GM19395 (cell line): ENCODE results near the gene SNX25.
"Not testable (repeated sequence)": the region's sequence is repeated elsewhere in the genome, so short reads cannot be mapped to it uniquely, and the experiment has no call there.

Experiments
- ATAC-seq: cut with Tn5 transposase; IDR thresholded peaks from one replicate; pipeline ENCODE4 v1.9.1; 2021; ENCODE audit warnings: mild to moderate bottlenecking, moderate library complexity; ENCODE audit not compliant: unreplicated experiment

The SNX25 gene

DNA sequence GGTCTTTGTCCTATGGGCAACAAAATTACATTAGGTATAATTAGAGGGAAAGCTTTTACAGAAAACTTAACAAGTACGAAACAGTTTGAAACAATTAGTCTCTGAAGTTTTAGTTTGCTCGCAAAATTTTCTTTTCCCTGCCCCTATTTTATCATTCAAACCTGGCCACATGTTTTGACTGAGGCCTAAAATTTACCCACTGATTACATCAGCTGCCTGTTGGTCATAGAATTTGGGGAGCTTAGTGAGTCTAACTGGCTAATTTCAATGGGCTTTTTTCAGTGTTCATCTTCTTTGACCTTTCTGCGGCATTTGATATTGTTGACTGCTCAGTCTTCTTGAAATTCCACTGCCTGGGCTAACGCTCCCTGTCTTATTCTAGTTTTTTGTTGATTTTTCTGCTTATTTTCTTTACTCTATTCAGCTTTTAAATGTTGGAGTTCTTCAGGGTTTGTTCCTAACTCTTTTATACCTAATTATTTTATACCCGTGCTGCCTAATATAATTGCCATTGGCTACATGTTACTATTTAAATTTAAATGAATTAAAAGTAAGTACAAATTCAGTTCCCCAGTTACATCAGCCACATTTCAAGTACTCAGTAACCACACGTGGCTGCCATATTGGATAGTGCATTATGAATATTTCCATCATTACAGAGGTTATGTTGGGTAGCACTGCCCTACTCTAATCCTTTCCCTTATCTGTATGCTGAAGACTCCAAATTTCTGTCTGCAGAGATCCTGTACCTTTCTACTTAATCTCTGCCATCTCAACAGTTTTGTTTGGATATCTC, 87.5 kb downstream of the SNX25 start:
- no peak for ATAC-seq

DNA sequence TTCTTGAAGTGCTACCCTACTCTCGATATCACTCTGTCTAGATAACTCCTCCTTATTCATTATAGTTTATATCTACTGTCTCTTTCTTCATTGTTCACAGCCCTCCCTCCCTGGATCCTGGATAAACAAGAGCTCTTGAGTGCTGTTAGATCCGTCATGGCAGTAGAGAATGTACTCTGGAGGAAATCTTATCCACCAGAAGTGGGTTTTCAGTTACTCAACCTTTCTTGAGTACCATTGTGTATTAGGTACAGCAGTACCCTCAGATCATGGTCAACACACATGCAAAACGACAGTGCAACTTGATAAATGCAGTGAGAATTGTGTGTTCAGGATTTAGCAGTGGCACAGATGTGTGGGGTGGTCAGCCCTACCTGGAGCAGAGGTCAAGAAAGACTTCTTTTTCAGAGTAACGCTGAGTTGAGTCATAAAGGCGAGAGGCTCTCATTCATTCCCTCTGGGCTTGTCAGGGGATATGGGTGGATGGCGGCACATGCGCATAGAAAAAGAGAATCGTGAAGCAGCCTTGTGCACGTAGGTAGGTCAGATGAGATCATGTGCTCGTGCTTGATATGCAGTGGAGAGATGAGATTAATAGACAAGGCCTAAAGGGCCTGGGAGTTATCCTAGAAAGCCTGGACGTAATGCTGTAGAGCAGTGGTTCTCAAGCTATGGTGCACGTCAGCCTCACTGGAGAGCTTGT, 89.5 kb downstream of the SNX25 start:
- ATAC-seq: no peak

DNA sequence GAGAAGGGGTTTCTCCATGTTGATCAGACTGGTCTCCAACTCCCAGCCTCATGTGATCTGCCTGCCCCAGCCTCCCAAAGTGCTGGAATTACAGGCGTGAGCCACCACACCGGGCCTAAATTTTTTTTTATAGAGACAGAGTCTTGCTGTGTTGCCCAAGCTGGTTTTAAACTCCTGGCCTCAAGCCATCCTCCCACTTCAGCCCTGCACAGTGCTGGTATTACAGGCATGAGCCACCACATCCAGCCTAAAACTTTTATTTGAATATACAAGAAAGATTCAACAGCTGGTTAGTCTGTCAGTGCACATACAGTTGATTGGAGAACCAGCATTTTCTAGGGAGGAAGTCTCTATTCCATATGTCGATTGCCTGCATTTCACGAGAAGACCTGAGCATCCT, 95.1 kb downstream of the SNX25 start:
- ATAC-seq: no peak

DNA sequence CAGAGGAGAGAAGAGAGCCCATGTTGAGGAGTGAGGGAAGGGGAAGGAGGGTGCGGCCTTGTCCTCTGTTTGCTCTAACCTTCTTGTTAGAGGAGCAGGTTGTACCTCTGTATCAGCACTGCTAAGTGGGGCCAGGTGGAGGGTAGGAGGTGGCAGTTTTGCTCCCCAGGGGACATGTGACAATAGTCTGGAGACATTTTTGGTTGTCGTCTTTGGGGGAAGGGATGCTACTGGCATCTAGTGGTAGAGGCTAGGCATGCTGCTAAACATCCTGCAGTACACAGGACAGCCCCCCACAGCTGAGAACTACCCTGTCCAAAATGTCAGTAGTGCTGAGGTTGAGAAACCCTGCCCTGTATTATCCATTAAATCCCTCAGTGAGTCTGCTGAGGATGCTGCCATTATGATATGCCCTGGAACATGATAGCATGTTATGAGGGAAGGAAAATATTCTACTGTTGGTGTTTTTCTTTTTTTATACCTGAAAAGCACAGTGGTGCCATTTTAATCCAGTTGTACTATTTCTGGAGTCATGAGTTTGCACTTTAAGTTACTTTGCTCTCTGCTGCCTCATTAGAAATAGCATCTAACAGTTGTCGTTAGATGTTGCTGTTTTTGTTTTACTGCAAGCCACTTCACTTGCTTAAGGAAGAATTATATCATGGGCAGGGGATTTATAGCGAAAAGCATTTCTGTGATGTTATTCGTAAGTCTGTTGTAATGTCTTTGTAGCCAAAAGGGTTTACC, 95.7 kb downstream of the SNX25 start:
- ATAC-seq: peak; percentile 40

DNA sequence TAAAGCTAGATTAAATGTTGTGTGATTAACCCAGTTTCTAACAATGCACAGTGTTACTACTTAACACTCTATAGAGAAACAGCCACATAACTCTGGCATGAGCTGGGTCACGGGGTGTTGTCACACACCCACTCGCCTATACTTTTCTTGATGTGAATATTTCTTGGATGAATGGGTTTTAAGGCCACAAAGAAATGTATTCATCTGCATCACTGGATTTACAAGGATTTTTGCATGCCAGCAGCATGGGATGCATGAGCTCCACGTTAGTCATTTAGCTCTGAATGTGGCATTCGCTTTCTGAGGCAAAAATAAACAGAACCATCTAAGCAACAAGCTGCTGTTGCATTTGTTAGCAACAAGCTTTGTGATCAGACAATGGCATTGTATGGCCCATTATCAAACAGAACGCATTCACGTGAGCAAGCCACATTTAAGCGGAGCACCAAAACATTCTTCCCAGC, 96.6 kb downstream of the SNX25 start:
- ATAC-seq: no peak

DNA sequence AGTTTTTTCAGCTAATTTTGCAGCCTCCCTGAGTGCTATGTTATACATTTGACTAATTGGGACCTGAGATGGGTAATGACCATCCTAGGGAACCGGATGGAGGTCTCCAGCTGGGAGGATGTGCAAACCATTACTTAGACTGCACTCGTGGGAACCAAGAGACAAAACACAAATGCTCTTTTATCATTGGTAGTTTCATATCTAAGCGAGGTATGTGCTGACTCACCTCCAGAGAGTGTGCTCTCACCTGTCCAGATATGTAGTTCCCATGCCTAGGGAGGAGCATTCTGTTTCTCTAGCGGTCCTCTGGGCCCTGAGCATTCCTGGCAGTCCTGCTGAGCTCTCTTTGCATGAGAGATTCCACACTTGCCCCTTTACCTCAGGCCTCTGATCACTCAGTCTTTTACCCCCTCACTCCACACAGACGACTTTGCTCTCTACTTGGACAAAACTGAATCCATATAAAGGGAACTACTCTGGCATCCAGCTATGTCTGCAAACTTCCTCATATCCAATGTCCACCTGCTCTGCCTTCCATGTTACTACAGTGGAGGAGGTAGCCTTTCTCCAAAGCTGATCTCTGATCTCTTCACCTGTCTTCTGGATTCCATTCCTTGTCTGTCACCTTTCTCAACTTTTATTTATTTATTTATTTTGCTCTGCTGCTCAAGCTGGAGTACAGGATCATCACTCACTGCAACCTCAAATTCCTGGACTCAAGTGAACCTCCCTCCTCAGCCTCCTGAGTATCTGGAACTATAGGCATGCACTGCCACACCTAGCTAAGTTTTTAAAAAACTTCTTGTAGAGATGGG, 97.9 kb downstream of the SNX25 start:
- peak; percentile 72 for ATAC-seq

DNA sequence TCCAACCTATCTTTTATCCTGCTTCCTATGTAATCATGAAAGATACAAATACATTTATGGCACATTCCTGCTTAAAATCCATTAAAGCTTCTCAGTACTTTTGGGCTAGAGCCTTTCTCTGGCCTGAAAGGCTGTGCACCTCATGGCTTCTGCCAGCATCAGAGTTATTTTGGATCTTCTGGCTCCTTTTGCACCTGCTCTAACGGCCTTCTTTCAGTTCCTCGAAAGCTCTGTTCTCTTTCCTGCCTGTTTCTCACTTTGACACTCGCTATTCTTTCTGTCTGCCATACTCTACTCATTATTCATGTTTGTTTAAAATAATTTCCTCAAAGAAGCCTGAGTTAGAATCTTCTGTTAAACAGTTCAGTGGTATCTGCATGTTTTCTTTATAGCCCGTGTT, 100.4 kb downstream of the SNX25 start:
- peak; percentile 56 for ATAC-seq

DNA sequence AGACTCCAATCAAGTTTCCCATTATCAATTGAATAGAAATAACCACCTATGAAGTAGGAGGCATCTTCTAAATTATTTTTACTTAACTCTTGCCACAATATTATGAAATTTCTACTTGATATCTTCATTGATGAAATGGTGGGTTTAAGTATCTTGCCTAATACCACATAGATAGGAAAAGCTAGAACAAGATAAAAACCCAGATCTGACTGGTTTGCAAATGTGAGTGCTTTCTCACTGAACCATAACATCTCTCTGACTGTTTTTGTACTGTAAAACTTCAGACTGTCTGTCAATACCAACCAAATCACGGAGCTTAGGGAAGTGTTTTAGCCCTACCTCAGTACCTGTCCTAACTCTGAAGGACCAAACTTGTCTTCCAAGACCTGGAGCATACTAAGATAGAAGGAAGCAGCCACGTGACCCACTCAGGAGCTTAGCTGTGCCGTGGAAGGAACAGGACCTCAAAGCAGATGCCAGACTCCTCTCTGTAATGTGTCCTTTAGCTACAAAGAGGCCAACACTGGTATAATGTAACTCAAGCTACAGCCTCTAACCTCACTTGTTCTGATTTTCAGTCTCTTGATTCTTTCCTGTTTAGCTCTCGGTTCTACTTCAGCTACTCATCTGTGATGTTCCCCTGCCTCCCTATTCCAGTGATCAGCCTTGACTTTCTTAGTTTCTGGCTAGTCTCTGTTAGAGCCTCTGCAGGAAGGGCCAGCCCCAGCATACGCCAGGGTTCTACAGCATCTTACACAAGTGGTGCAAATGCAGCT, 101.9 kb downstream of the SNX25 start:
- ATAC-seq: peak; percentile 40

DNA sequence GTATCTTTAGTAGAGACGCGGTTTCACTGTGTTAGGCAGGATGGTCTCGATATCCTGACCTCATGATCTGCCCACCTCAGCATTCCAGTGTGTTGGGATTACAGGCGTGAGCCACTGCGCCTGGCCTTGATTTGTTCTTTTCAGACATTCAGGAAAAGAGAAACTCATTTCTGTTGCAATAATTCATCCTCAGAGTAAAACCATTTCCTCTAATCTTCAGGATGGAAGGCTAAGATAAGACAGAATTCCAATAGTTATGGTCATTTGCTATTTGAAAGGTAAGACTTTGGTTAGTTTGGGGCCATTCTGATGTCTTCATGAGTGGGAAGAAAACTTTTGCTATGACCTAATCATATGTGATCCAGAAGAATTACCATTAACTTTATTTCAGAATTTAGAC, 103.3 kb downstream of the SNX25 start:
- ATAC-seq: no peak

DNA sequence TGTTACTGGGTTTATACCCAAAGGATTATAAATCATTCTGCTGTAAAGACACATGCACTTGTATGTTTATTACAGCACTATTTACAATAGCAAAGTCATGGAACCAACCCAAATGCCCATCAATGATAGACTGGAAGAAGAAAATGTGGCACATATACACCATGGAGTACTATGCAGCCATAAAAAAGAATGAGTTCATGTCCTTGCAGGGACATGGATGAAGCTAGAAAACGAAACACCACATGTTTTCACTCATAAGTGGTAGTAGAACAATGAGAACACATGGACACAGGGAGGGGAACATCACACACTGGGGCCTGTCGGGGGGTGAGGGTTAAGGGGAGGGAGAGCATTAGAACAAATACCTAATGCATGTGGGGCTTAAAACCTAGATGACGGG, 108.1 kb downstream of the SNX25 start:
- ATAC-seq: not testable (repeated sequence)

DNA sequence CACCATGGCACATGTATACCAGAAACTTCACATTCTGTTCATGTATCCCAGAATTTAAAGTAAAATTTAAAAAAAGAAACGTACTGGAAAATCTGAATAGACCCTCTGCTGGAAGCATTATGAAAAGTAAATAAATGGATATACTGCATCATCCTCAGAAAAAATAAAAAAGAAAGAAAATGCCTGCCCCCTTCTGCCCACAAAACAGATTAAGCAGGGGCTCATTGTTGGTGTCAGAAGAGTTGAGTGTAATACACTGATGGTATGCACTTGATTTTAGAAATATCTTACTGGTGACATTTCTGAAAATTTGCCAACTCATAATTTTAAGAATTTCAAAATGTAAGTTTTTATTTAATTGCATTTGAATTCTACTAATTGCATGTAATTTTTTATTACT, 108.5 kb downstream of the SNX25 start:
- ATAC-seq: no peak

DNA sequence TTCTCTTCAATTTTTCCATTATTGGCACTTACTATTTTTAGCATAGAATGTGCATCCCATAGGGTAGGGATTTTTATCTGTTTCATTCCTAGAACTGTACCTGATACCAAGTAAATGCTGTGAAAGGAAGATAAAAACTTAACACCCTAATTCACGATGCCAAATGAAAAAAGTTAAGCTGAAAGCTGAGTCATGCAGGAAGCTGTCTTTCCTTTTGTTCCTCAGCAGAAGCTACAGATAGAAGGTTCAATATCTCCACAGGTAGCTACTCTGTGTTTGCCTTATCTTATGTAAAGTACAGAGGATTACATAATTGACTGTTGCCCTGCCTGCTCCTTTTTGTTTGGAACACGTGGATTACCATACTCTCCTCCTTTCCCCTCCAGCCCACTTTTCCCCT, 109.3 kb downstream of the SNX25 start:
- no peak for ATAC-seq

DNA sequence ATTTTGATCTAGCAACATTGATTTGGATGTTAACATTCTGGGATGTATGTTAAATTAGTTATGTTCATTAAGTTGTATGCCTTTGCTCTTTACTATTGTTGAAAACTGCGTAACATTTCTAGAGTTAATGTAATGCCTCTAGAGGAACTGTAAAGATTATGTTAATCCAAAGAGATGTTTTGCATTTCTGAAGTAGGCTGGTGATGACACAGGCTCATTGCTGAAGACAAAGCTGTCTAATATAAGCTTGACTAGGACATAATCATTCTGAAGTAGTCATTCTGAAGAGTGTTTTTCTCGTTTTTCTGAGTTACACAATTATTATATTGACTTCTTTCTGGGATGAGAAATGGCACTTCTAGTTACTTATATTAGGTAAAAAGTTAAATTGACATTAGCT, 113.4 kb downstream of the SNX25 start:
- ATAC-seq: no peak

DNA sequence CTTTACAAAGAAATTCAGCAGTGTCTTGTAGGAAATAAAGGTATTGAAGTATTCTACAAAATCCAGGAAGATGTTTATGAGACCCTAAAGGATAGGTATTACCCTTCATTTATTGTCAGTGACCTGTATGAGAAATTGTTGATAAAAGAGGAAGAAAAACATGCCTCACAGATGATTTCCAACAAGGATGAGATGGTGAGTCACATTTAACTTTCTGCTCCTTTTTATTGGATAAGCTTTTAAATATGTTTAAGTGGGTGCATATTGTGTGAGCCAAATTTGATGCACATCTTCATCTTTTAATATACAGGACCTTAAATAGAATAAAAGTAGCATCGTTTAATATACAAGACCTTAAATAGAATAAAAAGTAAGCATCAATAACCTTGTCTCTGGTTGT, 114.2 kb downstream of the SNX25 start:
- no peak for ATAC-seq

DNA sequence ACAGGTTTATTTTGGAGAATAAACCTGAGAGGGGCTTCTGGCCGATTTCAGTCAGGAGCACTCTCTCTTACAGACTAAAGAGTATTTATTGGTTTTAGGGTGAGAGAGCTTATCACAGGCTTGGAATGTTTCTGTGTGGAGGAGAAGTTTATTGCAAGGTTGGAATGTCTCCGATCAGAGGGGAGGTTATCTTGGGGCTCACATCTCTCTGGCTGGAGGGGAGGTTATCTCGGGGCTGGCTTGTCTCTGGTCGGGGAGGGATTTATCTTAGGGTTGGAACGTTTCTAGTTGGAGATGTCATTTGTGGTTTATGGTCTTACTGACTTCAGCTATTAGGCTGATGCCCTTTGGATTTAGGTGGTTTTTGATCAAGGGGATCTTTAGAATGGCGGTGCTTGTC, 115.0 kb downstream of the SNX25 start:
- not testable (repeated sequence) for ATAC-seq

DNA sequence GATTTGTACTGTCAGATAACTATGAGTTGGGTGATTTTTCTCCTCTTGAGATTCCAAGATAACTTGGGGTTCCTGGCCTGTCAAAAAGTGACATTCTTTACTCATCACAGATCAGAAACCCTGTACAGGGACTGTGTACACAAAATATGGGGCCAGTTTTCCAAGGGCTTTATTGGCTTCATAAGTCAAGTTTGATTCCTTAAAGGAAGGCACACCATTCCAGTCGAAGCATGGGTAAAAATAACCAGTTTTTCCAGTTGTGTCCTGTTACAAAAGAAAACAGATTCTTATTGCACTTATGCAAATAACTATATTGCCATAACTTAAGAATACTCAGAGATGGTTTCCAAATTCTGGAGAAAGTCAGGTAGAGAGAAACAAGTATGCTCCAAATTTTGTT, 116.3 kb downstream of the SNX25 start:
- ATAC-seq: not testable (repeated sequence)

DNA sequence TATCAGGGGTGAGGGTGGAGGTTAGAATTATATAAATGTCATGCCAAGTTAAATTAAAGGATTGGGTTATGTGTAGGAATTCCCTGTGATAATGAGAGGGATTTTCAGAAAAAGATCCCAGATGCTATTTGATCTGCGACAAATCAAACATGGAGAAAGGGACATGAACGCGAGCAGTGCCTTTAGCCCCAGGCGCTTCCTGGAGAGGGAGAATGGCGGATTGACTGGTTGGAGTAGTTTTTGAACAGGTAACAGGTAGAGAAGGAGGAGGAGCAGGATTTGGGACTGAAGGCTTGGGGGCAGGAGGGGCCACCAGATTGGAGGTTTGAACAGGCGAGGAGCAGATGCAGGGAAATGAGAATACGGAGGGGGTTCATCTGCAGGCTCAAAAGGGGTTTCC, 119.2 kb downstream of the SNX25 start:
- ATAC-seq: no peak

DNA sequence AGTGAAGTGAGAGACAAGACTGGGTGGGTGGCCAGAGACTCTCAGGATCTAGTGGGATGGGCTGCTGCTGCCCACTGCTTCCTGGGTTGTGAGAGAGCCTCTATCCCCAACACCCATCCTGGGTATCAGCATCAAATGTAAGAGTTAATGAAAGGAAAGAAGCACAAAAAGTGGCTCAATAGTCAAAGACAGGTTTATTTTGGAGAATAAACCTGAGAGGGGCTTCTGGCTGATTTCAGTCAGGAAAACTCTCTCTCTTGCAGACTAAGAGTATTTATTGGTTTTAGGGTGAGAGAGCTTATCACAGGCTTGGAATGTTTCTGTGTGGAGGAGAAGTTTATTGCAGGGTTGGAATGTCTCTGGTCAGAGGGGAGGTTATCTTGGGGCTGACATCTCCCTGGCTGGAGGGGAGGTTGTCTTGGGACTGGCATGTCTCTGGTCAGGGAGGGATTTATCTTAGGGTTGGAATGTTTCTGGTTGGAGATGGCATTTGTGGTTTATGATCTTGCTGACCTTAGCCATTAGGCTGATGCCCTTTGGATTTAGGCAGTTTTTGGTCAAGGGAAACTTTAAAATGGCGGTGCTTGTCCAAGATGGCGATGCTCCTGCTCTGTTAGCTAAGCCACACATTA, 120.6 kb downstream of the SNX25 start:
- ATAC-seq: not testable (repeated sequence)

DNA sequence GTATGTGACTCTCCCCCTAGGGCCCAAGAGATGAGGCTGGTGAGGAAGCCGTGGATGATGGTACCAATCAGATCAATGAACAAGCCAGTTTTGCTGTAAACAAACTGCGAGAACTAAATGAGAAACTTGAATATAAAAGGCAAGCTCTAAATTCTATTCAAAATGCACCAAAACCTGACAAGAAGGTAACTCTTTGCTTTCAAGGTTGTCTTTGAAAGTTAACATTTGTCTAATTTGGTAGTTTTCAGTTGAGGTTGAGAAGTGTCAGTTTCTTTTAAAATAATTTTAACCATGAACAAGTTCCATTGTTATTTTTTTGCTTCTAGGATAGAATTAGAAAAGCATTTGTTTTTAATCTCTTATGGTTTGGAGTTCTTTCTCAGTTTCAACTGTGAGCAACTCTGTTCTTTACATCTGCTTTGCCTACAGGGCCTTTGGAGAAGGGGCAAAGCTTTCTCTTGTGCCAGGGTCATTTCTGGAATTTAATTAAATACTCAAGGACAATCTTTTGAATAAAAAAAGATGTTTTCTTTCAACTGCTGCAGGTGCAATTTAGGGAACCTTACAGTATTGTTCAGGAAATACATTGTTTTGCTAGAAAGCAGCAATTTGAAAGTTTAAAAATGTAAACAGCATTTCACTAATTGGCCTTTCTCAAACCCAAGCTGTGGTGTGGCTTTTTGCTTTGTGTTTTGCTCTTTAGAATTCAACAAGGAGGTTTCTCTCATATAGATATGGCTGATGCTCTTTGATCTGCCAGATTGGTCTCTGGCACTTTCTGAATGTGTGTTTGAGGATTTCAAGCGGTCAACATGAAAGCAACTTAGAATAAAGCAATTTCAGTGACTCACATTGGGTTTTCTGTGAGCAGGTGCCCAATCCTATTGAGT, 123.4 kb downstream of the SNX25 start:
- peak; percentile 86 for ATAC-seq
